IMR-90 (cell line): ENCODE measurements around the gene NT5C1B. TPM values are rescaled to one million over a fixed set of nuclear protein-coding genes. Genes with fewer than 3 reads are reported as not detected.

Source experiments
- ATAC-seq: fragments of 200-7000 bp; cut with Tn5 transposase; 2 replicates; pipeline ENCODE4 v1.9.1; 2020; ENCODE audit warnings: low read depth, mild to moderate bottlenecking, moderate library complexity
- BruUV-seq: library from RNA; stranded (reverse); fragments of 400-500 nt; replicated peaks from 2 replicates; lab custom pipeline; 2021; lab: Mats Ljungman, UMichigan
- CTCF ChIA-PET: fragments of 300-600 bp; formaldehyde crosslinking; extraction: SDS; loops from one replicate; lab custom pipeline; 2021; ENCODE audit warnings: antibody characterized with exemption; lab: Yijun Ruan, JAX
- POLR2A ChIA-PET: fragments of 300-600 bp; sonication (Branson Sonifier 250); formaldehyde crosslinking; loops from one replicate; lab custom pipeline; 2022; ENCODE audit warnings: antibody characterized with exemption; ENCODE audit not compliant: unreplicated experiment; lab: Charles Lee
- DNase-seq: peaks from one replicate; pipeline ENCODE4 v3.0.0; 2013
- H2AFZ ChIP-seq: replicated peaks from 2 replicates; pipeline ENCODE3; 2013; ENCODE audit warnings: low read length, mild to moderate bottlenecking; ENCODE audit not compliant: poor library complexity
- H2AK5ac ChIP-seq: 2 replicates; pipeline ENCODE4 v1.6.1; 2013; ENCODE audit warnings: low read depth, low read length, inconsistent platforms
- H2AK9ac ChIP-seq: replicated peaks from 2 replicates; pipeline ENCODE3; 2013; ENCODE audit warnings: mild to moderate bottlenecking, low read depth, low read length, moderate library complexity; ENCODE audit not compliant: poor library complexity
- H2BK120ac ChIP-seq: 2 replicates; pipeline ENCODE4 v1.6.1; 2013; ENCODE audit warnings: low read depth, low read length, inconsistent platforms
- H2BK15ac ChIP-seq: 3 replicates; pipeline ENCODE4 v1.6.1; 2013; ENCODE audit warnings: low read depth, low read length, inconsistent platforms
- H2BK20ac ChIP-seq: 2 replicates; pipeline ENCODE4 v1.6.1; 2013; ENCODE audit warnings: low read depth, mild to moderate bottlenecking, inconsistent platforms, low read length, moderate library complexity
- H2BK5ac ChIP-seq: 2 replicates; pipeline ENCODE4 v1.6.1; 2013; ENCODE audit warnings: mild to moderate bottlenecking, low read depth, low read length, inconsistent platforms; ENCODE audit not compliant: poor library complexity, severe bottlenecking
- H3K14ac ChIP-seq: replicated peaks from 2 replicates; pipeline ENCODE4 v1.6.1; 2013; ENCODE audit warnings: low read depth, low read length, inconsistent platforms
- H3K18ac ChIP-seq: 2 replicates; pipeline ENCODE4 v1.6.1; 2013; ENCODE audit warnings: low read depth, low read length, control low read depth
- H3K23ac ChIP-seq: 2 replicates; pipeline ENCODE4 v1.6.1; 2013; ENCODE audit warnings: low read depth, low read length, inconsistent platforms
- H3K27ac ChIP-seq: 2 replicates; pipeline ENCODE4 v1.5.1; 2013; ENCODE audit warnings: mild to moderate bottlenecking, control low read depth, low read length; ENCODE audit not compliant: insufficient read depth
- H3K27me3 ChIP-seq: 2 replicates; pipeline ENCODE4 v1.6.1; 2013; ENCODE audit warnings: low read length; ENCODE audit not compliant: control insufficient read depth, insufficient read depth
- H3K36me3 ChIP-seq: 2 replicates; pipeline ENCODE4 v1.6.1; 2013; ENCODE audit warnings: low read length, mixed read lengths; ENCODE audit not compliant: control insufficient read depth, insufficient read depth
- H3K4ac ChIP-seq: 2 replicates; pipeline ENCODE4 v1.6.1; 2013; ENCODE audit warnings: low read depth, low read length, inconsistent platforms
- H3K4me1 ChIP-seq: 2 replicates; pipeline ENCODE4 v1.6.1; 2013; ENCODE audit warnings: low read length, mixed read lengths; ENCODE audit not compliant: control insufficient read depth, insufficient read depth
- H3K4me2 ChIP-seq: 2 replicates; pipeline ENCODE4 v1.6.1; 2013; ENCODE audit warnings: low read depth, mild to moderate bottlenecking, control low read depth, low read length, moderate library complexity
- H3K4me3 ChIP-seq: 2 replicates; pipeline ENCODE4 v1.5.1; 2013; ENCODE audit warnings: low read depth, mild to moderate bottlenecking, control low read depth, low read length, moderate library complexity; ENCODE audit not compliant: insufficient read depth
- H3K56ac ChIP-seq: 2 replicates; pipeline ENCODE4 v1.6.1; 2013; ENCODE audit warnings: low read length, inconsistent platforms; ENCODE audit not compliant: insufficient read depth; ENCODE audit errors: extremely low read depth
- H3K79me1 ChIP-seq, 2 experiments: 2 replicates each; pipeline ENCODE4 v1.6.1; 2013; ENCODE audit warnings: low read length in 2 of 2, inconsistent platforms in 1 of 2, low read depth in 1 of 2
- H3K9ac ChIP-seq: 2 replicates; pipeline ENCODE4 v1.6.1; 2013; ENCODE audit warnings: low read depth, low read length, control low read depth
- H3K9me1 ChIP-seq: 2 replicates; pipeline ENCODE4 v1.6.1; 2013; ENCODE audit warnings: low read length, inconsistent platforms; ENCODE audit not compliant: insufficient read depth
- H3K9me3 ChIP-seq: 2 replicates; pipeline ENCODE4 v1.6.1; 2013; ENCODE audit warnings: low read length; ENCODE audit not compliant: control insufficient read depth, insufficient read depth
- H4K20me1 ChIP-seq: 2 replicates; pipeline ENCODE4 v1.6.1; 2013; ENCODE audit warnings: low read length, inconsistent platforms; ENCODE audit not compliant: insufficient read depth
- H4K5ac ChIP-seq: 2 replicates; pipeline ENCODE4 v1.6.1; 2013; ENCODE audit warnings: mild to moderate bottlenecking, low read depth, low read length, control low read depth
- H4K8ac ChIP-seq, 2 experiments: 2 replicates each; pipeline ENCODE4 v1.6.1; 2013; ENCODE audit warnings: low read depth in 2 of 2, low read length in 2 of 2, control low read depth in 1 of 2, inconsistent platforms in 1 of 2
- H4K91ac ChIP-seq: 2 replicates; pipeline ENCODE4 v1.6.1; 2013; ENCODE audit warnings: low read depth, low read length, inconsistent platforms; ENCODE audit not compliant: insufficient read depth
- CEBPB ChIP-seq: IDR thresholded peaks from 2 replicates; pipeline ENCODE4 v1.6.1; 2012; ENCODE audit warnings: low read depth, low read length, improper control_type of control experiment
- CHD1 ChIP-seq: IDR thresholded peaks from 2 replicates; pipeline ENCODE4 v1.6.1; 2012; ENCODE audit warnings: low read depth, low read length, improper control_type of control experiment
- MAZ ChIP-seq: IDR thresholded peaks from 2 replicates; pipeline ENCODE4 v1.6.1; 2012; ENCODE audit warnings: low read depth, mild to moderate bottlenecking, low read length, improper control_type of control experiment, moderate library complexity, borderline replicate concordance
- NFE2L2 ChIP-seq: fragments of 150-350 bp; IDR thresholded peaks from 2 replicates; pipeline ENCODE4 v1.6.1; 2016; ENCODE audit warnings: low read depth, mild to moderate bottlenecking, low read length
- POLR2A ChIP-seq: IDR thresholded peaks from 2 replicates; pipeline ENCODE4 v1.6.1; 2012; ENCODE audit warnings: mild to moderate bottlenecking, low read depth, low read length
- RCOR1 ChIP-seq: IDR thresholded peaks from 2 replicates; pipeline ENCODE4 v1.6.1; 2012; ENCODE audit warnings: mild to moderate bottlenecking, low read length, improper control_type of control experiment; ENCODE audit not compliant: insufficient replicate concordance
- WGBS, 2 experiments: methylation state at CpG; one replicate each; pipeline versions ENCODE4 v1.1.5 to v1.1.7; 2013; ENCODE audit warnings: missing lambda C conversion rate in 2 of 2; ENCODE audit not compliant: insufficient read length in 1 of 2; ENCODE audit errors: extremely low coverage in 2 of 2; 5-methylcytosine and 5-hydroxymethylcytosine counted together
- dilution Hi-C: fragments of 300-500 bp; cut with HindIII; formaldehyde crosslinking; loops from one replicate; pipeline ENCODE4 v1.14.3; 2018; ENCODE audit warnings: low sequenced_read_pairs; ENCODE audit not compliant: unreplicated experiment
- in situ Hi-C: fragments of 300-500 bp; cut with MboI; formaldehyde crosslinking; loops from 3 replicates; pipeline ENCODE4 v1.14.3; 2019; ENCODE audit warnings: low sequenced_read_pairs, inconsistent platforms, mixed read lengths
- intact Hi-C: fragments of 100-400 bp; cut with micrococcal nuclease; formaldehyde crosslinking; loops from 2 replicates; pipeline ENCODE4 v1.10.0; 2022
- polyA plus RNA-seq, 3 experiments: library from polyadenylated mRNA; depleted of rRNA; stranded (reverse); fragments of >200 nt; gene quantifications; 2 replicates each; pipeline ENCODE4 v1.2.3, GENCODE V29; 2012; ENCODE audit warnings: low replicate concordance in 1 of 3
- total RNA-seq: library from RNA; depleted of rRNA; stranded (reverse); fragments of >200 nt; gene quantifications from 2 replicates; pipeline ENCODE4 v1.2.3, GENCODE V29; 2012
- TF ChIP-seq, protein P1 (sequence below): conservative IDR thresholded peaks from 2 replicates; pipeline ENCODE4 v1.5.1; 2012; ENCODE audit warnings: mild to moderate bottlenecking, low read depth, low read length, improper control_type of control experiment
- TF ChIP-seq, protein P2 (sequence below): fragments of 150-350 bp; IDR thresholded peaks from 2 replicates; pipeline ENCODE4 v1.6.1; 2016; ENCODE audit warnings: low read depth, mild to moderate bottlenecking, low read length, moderate library complexity, borderline replicate concordance

The NT5C1B gene
- total and polyA plus RNA-seq, 2 of the 4 experiments (the other 2 are of a cell fraction), result not detected

DNA sequence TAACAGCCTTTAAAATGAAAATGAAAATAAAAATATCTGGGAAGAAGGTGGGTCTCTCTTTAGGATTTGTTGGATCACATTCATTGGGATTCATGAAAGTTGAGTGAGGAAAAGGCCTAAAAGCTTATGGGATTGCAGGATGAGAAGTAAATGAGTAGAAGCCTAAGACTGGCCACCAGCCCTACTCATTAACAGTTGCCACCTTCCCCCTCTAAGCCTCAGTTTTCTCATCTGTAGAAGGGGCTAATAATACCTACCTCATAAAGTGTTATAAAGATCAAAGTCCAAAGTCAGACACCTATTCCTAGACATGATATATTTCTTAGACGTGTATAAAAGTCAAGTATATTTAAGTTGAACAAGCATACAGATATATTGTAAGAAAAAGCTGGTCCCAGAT lies 52.7 kb downstream of the NT5C1B start:
- ChIA-PET CTCF (no interaction called here), POLR2A (no interaction called here)
- no peak for DNase-seq
- intact Hi-C loops (no loop called here), in situ Hi-C loops (no loop called here), dilution Hi-C loops (no loop called here)
- no TSS peak for BruUV-seq
- Histone ChIP-seq H3K4me2 (no peak overlapping the region), H3K14ac (no peak overlapping the region), H3K27me3 (peaks cover 1% of the 10 kb centered on the region; the same call in 1 of the 2 replicates), H4K20me1 (no peaks in the 10 kb centered on the region), H2AK9ac (no peak overlapping the region), H3K18ac (no peak overlapping the region), H3K56ac (no peak overlapping the region), H2AFZ (no peak overlapping the region), H3K79me1 (no peaks in the 10 kb centered on the region), H4K8ac (no peak overlapping the region), H3K9ac (no peak overlapping the region), H2AK5ac (no peak overlapping the region), H2BK5ac (no peak overlapping the region), H2BK120ac (no peak overlapping the region), H3K23ac (no peak overlapping the region), H3K9me1 (no peaks in the 10 kb centered on the region), H3K4me1 (no peaks in the 10 kb centered on the region), H3K4me3 (no peak overlapping the region), H3K27ac (no peak overlapping the region), H2BK20ac (no peak overlapping the region), H3K9me3 (no peaks in the 10 kb centered on the region; the same call in 1 of the 2 replicates), H3K36me3 (no peaks in the 10 kb centered on the region), H4K5ac (no peak overlapping the region), H2BK15ac (no peak overlapping the region), H3K4ac (no peak overlapping the region), H4K91ac (no peak overlapping the region)
- TF ChIP-seq POLR2A (no peak), RCOR1 (no peak), MAZ (no peak), CHD1 (no peak), NFE2L2 (no peak), CEBPB (no peak)
- TF ChIP-seq, protein P1, sequence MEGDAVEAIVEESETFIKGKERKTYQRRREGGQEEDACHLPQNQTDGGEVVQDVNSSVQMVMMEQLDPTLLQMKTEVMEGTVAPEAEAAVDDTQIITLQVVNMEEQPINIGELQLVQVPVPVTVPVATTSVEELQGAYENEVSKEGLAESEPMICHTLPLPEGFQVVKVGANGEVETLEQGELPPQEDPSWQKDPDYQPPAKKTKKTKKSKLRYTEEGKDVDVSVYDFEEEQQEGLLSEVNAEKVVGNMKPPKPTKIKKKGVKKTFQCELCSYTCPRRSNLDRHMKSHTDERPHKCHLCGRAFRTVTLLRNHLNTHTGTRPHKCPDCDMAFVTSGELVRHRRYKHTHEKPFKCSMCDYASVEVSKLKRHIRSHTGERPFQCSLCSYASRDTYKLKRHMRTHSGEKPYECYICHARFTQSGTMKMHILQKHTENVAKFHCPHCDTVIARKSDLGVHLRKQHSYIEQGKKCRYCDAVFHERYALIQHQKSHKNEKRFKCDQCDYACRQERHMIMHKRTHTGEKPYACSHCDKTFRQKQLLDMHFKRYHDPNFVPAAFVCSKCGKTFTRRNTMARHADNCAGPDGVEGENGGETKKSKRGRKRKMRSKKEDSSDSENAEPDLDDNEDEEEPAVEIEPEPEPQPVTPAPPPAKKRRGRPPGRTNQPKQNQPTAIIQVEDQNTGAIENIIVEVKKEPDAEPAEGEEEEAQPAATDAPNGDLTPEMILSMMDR, result no peak
- TF ChIP-seq, protein P2, sequence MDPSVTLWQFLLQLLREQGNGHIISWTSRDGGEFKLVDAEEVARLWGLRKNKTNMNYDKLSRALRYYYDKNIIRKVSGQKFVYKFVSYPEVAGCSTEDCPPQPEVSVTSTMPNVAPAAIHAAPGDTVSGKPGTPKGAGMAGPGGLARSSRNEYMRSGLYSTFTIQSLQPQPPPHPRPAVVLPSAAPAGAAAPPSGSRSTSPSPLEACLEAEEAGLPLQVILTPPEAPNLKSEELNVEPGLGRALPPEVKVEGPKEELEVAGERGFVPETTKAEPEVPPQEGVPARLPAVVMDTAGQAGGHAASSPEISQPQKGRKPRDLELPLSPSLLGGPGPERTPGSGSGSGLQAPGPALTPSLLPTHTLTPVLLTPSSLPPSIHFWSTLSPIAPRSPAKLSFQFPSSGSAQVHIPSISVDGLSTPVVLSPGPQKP, result no peak
- WGBS, 2 experiments, result no CpG with 5 or more reads among the region's 1 CpG
- no peak for ATAC-seq
